Stimulated activated CD4-positive, alpha-beta T cell treated with anti-CD3 and anti-CD28 coated beads, Interleukin-2, amount 100 ng/mL, for 24 hours (primary cell): ENCODE results near the gene BMAL1.

ENCODE experiments used
- DNase-seq, 2 donors: peaks; one replicate each; pipeline ENCODE4 v3.0.0-alpha.2; 2020

BMAL1 gene

GRCh38 chr11:13291800-13292199 is 14.2 kb downstream of the BMAL1 start:
- DNase-seq: no peak

- DNase-seq: no peak
These were observed 15.4 kb downstream of the BMAL1 start for GRCh38 chr11:13292970-13293369.

- DNase-seq: no peak
These were observed 16.6 kb downstream of the BMAL1 start for GRCh38 chr11:13294178-13294577.

GRCh38 chr11:13294771-13295579 is 17.4 kb downstream of the BMAL1 start:
- DNase-seq: no peak

- DNase-seq: no peak
These were observed 19.8 kb downstream of the BMAL1 start for GRCh38 chr11:13297308-13297916.

GRCh38 chr11:13297917-13298356 is 20.3 kb downstream of the BMAL1 start:
- no peak for DNase-seq

- DNase-seq: no peak
These were observed 21.2 kb downstream of the BMAL1 start for GRCh38 chr11:13298765-13299164.

GRCh38 chr11:13301522-13301921 is 23.9 kb downstream of the BMAL1 start:
- DNase-seq: no peak

GRCh38 chr11:13302420-13302958 is 24.9 kb downstream of the BMAL1 start:
- no peak for DNase-seq

- DNase-seq: no peak
These were observed 26.4 kb downstream of the BMAL1 start for GRCh38 chr11:13303668-13304649.

GRCh38 chr11:13304655-13305335 is 27.2 kb downstream of the BMAL1 start:
- DNase-seq: no peak

- no peak for DNase-seq
These were observed 31.1 kb downstream of the BMAL1 start for GRCh38 chr11:13308704-13309103.

GRCh38 chr11:13309156-13309555 is 31.6 kb downstream of the BMAL1 start:
- no peak for DNase-seq

- no peak for DNase-seq
These were observed 32.9 kb downstream of the BMAL1 start for GRCh38 chr11:13310443-13310842.

GRCh38 chr11:13311570-13311969 is 34.0 kb downstream of the BMAL1 start:
- no peak for DNase-seq

GRCh38 chr11:13313005-13313819 is 35.6 kb downstream of the BMAL1 start:
- DNase-seq: no peak

GRCh38 chr11:13314676-13315394 is 37.2 kb downstream of the BMAL1 start:
- DNase-seq: no peak

- no peak for DNase-seq
These were observed 38.2 kb downstream of the BMAL1 start for GRCh38 chr11:13315517-13316432.

- no peak for DNase-seq
These were observed 39.0 kb downstream of the BMAL1 start for GRCh38 chr11:13316528-13316961.
